ENCODE data around the gene ZNF215. TPM values are rescaled to one million over a fixed set of nuclear protein-coding genes. Genes with fewer than 3 reads are reported as not detected.
"Not testable (repeated sequence)": the region's sequence is repeated elsewhere in the genome, so short reads cannot be mapped to it uniquely, and the experiment has no call there.

ZNF215 gene
- total RNA-seq, result 1 to 10 TPM; 1.2 to 3.9 TPM
- under 1 TPM; 0.26 to 0.54 TPM for polyA plus RNA-seq
- long read RNA-seq, donor 1, result 0 reads
- long read RNA-seq, donor 2, result 0 reads
- long read RNA-seq, donor 3, result 0 reads
- long read RNA-seq, donor 4, result 0 reads
- long read RNA-seq, donor 5, result 0 reads

DNA sequence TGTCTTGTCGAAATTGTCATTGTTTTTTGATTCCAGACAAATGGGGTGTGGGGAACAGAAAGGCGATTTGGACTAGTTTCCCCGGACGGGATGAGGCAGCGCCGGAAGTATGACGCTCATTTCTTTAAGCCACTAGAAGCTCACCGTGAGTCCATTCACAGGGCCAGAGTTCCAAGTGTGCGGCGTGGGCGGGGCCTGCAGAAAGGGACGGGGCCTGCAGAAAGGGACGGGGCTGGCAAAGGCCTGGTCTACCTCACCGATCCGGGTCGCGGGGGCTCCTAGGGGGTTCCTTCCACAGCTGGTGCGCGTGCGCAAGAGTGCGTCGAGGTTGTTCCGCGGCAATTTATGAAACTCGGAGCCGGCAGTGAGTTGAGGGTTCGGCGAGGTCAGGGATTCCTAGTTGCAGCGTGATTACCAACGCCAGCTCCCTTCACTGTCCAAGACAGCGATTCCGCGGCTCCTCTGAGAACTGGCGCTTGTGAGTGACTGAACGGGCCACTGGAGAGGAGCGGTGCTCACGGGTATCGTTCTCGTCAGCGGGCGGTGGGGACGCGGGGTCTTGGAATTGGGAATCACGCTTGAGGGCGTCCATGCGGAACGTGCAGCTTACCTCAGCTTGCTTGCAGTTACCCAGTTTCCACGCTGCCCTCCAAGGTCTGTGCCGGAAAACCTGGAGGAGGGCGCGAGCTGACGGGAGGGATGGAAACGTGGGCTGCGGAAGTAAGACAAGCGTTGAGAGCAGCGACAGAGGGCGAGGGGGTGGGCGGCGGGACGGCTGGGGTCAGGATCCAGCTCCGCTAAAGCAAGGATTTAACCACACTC lies at the start of gene ZNF215:
Gene ZNF215 (plus strand): TSS at position 219 of the 822 bp plus-strand sequence. CDS start 5,847 bp downstream, outside the sequence.
- TF ChIP-seq, protein P1, sequence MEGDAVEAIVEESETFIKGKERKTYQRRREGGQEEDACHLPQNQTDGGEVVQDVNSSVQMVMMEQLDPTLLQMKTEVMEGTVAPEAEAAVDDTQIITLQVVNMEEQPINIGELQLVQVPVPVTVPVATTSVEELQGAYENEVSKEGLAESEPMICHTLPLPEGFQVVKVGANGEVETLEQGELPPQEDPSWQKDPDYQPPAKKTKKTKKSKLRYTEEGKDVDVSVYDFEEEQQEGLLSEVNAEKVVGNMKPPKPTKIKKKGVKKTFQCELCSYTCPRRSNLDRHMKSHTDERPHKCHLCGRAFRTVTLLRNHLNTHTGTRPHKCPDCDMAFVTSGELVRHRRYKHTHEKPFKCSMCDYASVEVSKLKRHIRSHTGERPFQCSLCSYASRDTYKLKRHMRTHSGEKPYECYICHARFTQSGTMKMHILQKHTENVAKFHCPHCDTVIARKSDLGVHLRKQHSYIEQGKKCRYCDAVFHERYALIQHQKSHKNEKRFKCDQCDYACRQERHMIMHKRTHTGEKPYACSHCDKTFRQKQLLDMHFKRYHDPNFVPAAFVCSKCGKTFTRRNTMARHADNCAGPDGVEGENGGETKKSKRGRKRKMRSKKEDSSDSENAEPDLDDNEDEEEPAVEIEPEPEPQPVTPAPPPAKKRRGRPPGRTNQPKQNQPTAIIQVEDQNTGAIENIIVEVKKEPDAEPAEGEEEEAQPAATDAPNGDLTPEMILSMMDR (IDR thresholded peaks at IDR 0.05; ENCODE audit: control extremely low read depth, extremely low read depth), result no peak
- 1 to 2% methylated on average over 61 of the region's 61 CpGs for WGBS, 2 donors
- Histone ChIP-seq H3K36me3 (ENCODE audit: control insufficient read depth in 4 of 4, insufficient read depth in 4 of 4, low read length in 4 of 4) (no peaks in the 10 kb centered on the region), H3K4me1 (ENCODE audit: control insufficient read depth in 5 of 5, insufficient read depth in 5 of 5, low read length in 5 of 5) (peaks cover 0 to 12% (median 3%) of the 10 kb centered on the region in 5 donors), H3K9me3 (ENCODE audit: control insufficient read depth in 4 of 4, insufficient read depth in 3 of 4, low read length in 3 of 4) (no peaks in the 10 kb centered on the region), H3K9ac (ENCODE audit: insufficient read depth in 1 of 2, low read length in 2 of 2) (peak within 1 kb of the TSS; percentile 0 to 52), H3K4me3 (peak within 1 kb of the TSS; percentile 20), H3K27me3 (ENCODE audit: control insufficient read depth in 3 of 3, insufficient read depth in 3 of 3, low read length in 2 of 3) (peaks cover 0 to 12% (median 0%) of the 10 kb centered on the region in 3 donors), H3K27ac (ENCODE audit: low read depth in 1 of 2, low read length in 1 of 2) (no peak within 1 kb of the TSS)
- peak; percentile 81 for ATAC-seq (ENCODE audit: insufficient read depth, low FRiP score)
- peak; percentile 47 to 73 (median 55) for DNase-seq

DNA sequence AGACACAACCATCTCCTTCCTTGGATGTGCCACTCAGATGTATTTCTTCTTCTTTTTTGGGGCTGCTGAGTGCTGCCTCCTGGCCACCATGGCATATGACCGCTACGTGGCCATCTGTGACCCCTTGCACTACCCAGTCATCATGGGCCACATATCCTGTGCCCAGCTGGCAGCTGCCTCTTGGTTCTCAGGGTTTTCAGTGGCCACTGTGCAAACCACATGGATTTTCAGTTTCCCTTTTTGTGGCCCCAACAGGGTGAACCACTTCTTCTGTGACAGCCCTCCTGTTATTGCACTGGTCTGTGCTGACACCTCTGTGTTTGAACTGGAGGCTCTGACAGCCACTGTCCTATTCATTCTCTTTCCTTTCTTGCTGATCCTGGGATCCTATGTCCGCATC lies 49.3 kb upstream of the ZNF215 start:
- H3K4me3 ChIP-seq, result no peak overlapping the region
- H3K4me1 ChIP-seq (ENCODE audit: control insufficient read depth in 5 of 5, insufficient read depth in 5 of 5, low read length in 5 of 5), result no peaks in the 10 kb centered on the region
- 86 to 91% methylated on average over 3 of the region's 3 CpGs for WGBS, 2 donors

DNA sequence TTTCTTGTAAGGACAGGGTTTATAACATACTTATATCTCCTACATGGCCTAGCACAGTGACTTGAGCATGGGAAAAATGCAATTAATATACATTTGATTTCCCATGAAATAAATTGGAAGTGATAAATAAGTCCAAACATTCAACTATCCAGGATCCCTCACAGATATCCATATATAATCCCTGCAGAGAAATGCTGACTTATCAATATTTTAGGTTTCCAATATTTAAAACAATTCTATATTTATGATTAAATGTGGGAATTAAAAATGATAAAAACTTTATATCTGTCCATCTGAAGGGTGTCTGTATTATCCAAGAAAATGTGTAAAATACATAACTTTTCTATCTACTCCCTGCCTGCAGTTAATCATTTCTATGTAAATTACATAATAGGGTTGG lies 43.5 kb upstream of the ZNF215 start:
- H3K27ac ChIP-seq (ENCODE audit: low read depth in 1 of 2, low read length in 1 of 2), result no peak overlapping the region
- no peak for ATAC-seq (ENCODE audit: insufficient read depth, low FRiP score)

More for the DNA sequence above, 49.3 kb upstream of the ZNF215 start:
- Histone ChIP-seq H3K9me3 (ENCODE audit: control insufficient read depth in 4 of 4, insufficient read depth in 3 of 4, low read length in 3 of 4) (peaks cover 0 to 8% (median 0%) of the 10 kb centered on the region in 4 donors), H3K36me3 (ENCODE audit: control insufficient read depth in 4 of 4, insufficient read depth in 4 of 4, low read length in 4 of 4) (no peaks in the 10 kb centered on the region), H3K27me3 (ENCODE audit: control insufficient read depth in 3 of 3, insufficient read depth in 3 of 3, low read length in 2 of 3) (no peaks in the 10 kb centered on the region), H3K9ac (ENCODE audit: insufficient read depth in 1 of 2, low read length in 2 of 2) (no peak overlapping the region), H3K27ac (ENCODE audit: low read depth in 1 of 2, low read length in 1 of 2) (no peak overlapping the region)
- no peak for DNase-seq
- TF ChIP-seq, protein P1 (IDR thresholded peaks at IDR 0.05; ENCODE audit: control extremely low read depth, extremely low read depth), result no peak
- no peak for ATAC-seq (ENCODE audit: insufficient read depth, low FRiP score)

DNA sequence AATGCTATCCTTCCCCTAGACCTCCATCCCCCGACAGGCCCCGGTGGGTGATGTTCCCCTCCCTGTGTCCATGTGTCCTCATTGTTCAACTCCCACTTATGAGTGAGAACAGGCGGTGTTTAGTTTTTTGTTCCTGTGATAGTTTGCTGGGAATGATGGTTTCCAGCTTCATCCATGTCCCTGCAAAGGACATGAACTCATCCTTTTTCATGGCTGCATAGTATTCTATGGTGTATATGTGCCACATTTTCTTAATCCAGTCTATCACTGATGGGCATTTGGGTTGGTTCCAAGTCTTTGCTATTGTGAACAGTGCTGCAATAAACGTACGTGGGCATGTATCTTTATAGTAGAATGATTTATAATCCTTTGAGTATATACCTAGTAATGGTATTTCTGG lies 38.5 kb upstream of the ZNF215 start:
- not testable (repeated sequence) for ATAC-seq (ENCODE audit: insufficient read depth, low FRiP score); H3K9me3 ChIP-seq (ENCODE audit: control insufficient read depth in 4 of 4, insufficient read depth in 3 of 4, low read length in 3 of 4); H3K9ac ChIP-seq (ENCODE audit: insufficient read depth in 1 of 2, low read length in 2 of 2); H3K27me3 ChIP-seq (ENCODE audit: control insufficient read depth in 3 of 3, insufficient read depth in 3 of 3, low read length in 2 of 3); H3K27ac ChIP-seq (ENCODE audit: low read depth in 1 of 2, low read length in 1 of 2); H3K4me3 ChIP-seq; H3K36me3 ChIP-seq (ENCODE audit: control insufficient read depth in 4 of 4, insufficient read depth in 4 of 4, low read length in 4 of 4); DNase-seq; H3K4me1 ChIP-seq (ENCODE audit: control insufficient read depth in 5 of 5, insufficient read depth in 5 of 5, low read length in 5 of 5)
- 93 to 94% methylated on average over 5 of the region's 5 CpGs for WGBS, 2 donors

More for the DNA sequence above, 43.5 kb upstream of the ZNF215 start:
- DNase-seq, result no peak
- no peak overlapping the region for H3K4me3 ChIP-seq
- no peaks in the 10 kb centered on the region for H3K4me1 ChIP-seq (ENCODE audit: control insufficient read depth in 5 of 5, insufficient read depth in 5 of 5, low read length in 5 of 5)
- no peaks in the 10 kb centered on the region for H3K9me3 ChIP-seq (ENCODE audit: control insufficient read depth in 4 of 4, insufficient read depth in 3 of 4, low read length in 3 of 4)
- TF ChIP-seq, protein P1 (IDR thresholded peaks at IDR 0.05; ENCODE audit: control extremely low read depth, extremely low read depth), result no peak
- no peak overlapping the region for H3K9ac ChIP-seq (ENCODE audit: insufficient read depth in 1 of 2, low read length in 2 of 2)
- H3K36me3 ChIP-seq (ENCODE audit: control insufficient read depth in 4 of 4, insufficient read depth in 4 of 4, low read length in 4 of 4), result no peaks in the 10 kb centered on the region
- H3K27me3 ChIP-seq (ENCODE audit: control insufficient read depth in 3 of 3, insufficient read depth in 3 of 3, low read length in 2 of 3), result no peaks in the 10 kb centered on the region
